ENCODE measurements around the gene NPHP3.

- TF ChIP-seq CTCF (conservative IDR thresholded peaks at IDR 0.05; ENCODE audit: low read depth, low read length) (no peak), POLR2A (IDR thresholded peaks at IDR 0.05; ENCODE audit: low read depth, low read length) (no peak), CEBPB (IDR thresholded peaks at IDR 0.05; ENCODE audit: low read depth, low read length) (no peak), BHLHE40 (IDR thresholded peaks at IDR 0.05; ENCODE audit: low read depth, low read length) (no peak), RAD21 (IDR thresholded peaks at IDR 0.05; ENCODE audit: low read length) (no peak), MAZ (IDR thresholded peaks at IDR 0.05; ENCODE audit: borderline replicate concordance, low read depth, low read length) (no peak), MXI1 (IDR thresholded peaks at IDR 0.05; ENCODE audit: borderline replicate concordance, low read depth, low read length) (no peak), RCOR1 (IDR thresholded peaks at IDR 0.05; ENCODE audit: insufficient replicate concordance, low read length) (no peak), NFE2L2 (IDR thresholded peaks at IDR 0.05; ENCODE audit: low read depth, low read length) (no peak)
Measured at GRCh38 chr3:132682201-132682600, 40.0 kb downstream of the NPHP3 start.
